GM12891 (cell line): ENCODE measurements around the gene FLT4.

ENCODE experiments used
- PAX5 ChIP-seq: IDR thresholded peaks from 2 replicates; pipeline ENCODE4 v1.6.1; 2011; ENCODE audit warnings: low read length, moderate library complexity, mild to moderate bottlenecking; ENCODE audit not compliant: insufficient read depth, severe bottlenecking
- POLR2A ChIP-seq: IDR thresholded peaks from 2 replicates; pipeline ENCODE4 v1.6.1; 2011; ENCODE audit warnings: low read depth, low read length, control low read depth
- POLR2AphosphoS5 ChIP-seq: IDR thresholded peaks from 2 replicates; pipeline ENCODE4 v1.6.1; 2011; ENCODE audit warnings: low read depth, low read length, control low read depth

- no peak for TF ChIP-seq POLR2AphosphoS5
- TF ChIP-seq PAX5 = no peak
- TF ChIP-seq POLR2A = no peak
These were observed 43.7 kb downstream of the FLT4 start for GRCh38 chr5:180605554-180606214.
